Glutamatergic neuron (in vitro differentiated cells): Measurements from ENCODE around the gene MTR. TPM values are rescaled to one million over a fixed set of nuclear protein-coding genes. Genes with fewer than 3 reads are reported as not detected.
A peak's percentile ranks its signal among the peaks of the same experiment; 100 is the strongest.

Experiments
- DNase-seq: peaks from one replicate; pipeline ENCODE4 v3.0.0; 2022
- H3K27ac Mint-ChIP-seq: one replicate; pipeline ENCODE4 v1.8.0; 2020; ENCODE audit warnings: mild to moderate bottlenecking, mixed read lengths, inconsistent platforms; ENCODE audit not compliant: unreplicated experiment
- H3K27me3 Mint-ChIP-seq: one replicate; pipeline ENCODE4 v1.8.0; 2020; ENCODE audit warnings: mild to moderate bottlenecking, moderate library complexity, mixed read lengths, inconsistent platforms; ENCODE audit not compliant: unreplicated experiment
- H3K36me3 Mint-ChIP-seq: one replicate; pipeline ENCODE4 v1.8.0; 2020; ENCODE audit warnings: mild to moderate bottlenecking, mixed read lengths, inconsistent platforms; ENCODE audit not compliant: unreplicated experiment
- H3K4me1 Mint-ChIP-seq: one replicate; pipeline ENCODE4 v1.8.0; 2020; ENCODE audit warnings: mild to moderate bottlenecking, low read depth, mixed read lengths, inconsistent platforms; ENCODE audit not compliant: unreplicated experiment
- H3K4me3 Mint-ChIP-seq: one replicate; pipeline ENCODE4 v1.8.0; 2020; ENCODE audit warnings: mild to moderate bottlenecking, mixed read lengths, inconsistent platforms; ENCODE audit not compliant: unreplicated experiment
- H3K9me3 Mint-ChIP-seq: one replicate; pipeline ENCODE4 v1.8.0; 2020; ENCODE audit warnings: mild to moderate bottlenecking, moderate library complexity, mixed read lengths, inconsistent platforms; ENCODE audit not compliant: unreplicated experiment
- total RNA-seq: library from RNA; stranded (reverse); fragmentation: NEBNext Ultra II Directional; extraction: Animal tissue kit (Norgen Biotek cat#: 25700); gene quantifications from one replicate; pipeline ENCODE4 v1.2.1, GENCODE V29; 2021; ENCODE audit not compliant: unreplicated experiment
- TF ChIP-seq, protein P1 (sequence below): fragments of 200-600 bp; sonication (generic); IDR thresholded peaks from one replicate; pipeline ENCODE4 v1.5.0; 2021; ENCODE audit not compliant: partially characterized antibody, unreplicated experiment

The MTR gene
- total RNA-seq, 1 donor from 2014 or later: 33.2 TPM

DNA sequence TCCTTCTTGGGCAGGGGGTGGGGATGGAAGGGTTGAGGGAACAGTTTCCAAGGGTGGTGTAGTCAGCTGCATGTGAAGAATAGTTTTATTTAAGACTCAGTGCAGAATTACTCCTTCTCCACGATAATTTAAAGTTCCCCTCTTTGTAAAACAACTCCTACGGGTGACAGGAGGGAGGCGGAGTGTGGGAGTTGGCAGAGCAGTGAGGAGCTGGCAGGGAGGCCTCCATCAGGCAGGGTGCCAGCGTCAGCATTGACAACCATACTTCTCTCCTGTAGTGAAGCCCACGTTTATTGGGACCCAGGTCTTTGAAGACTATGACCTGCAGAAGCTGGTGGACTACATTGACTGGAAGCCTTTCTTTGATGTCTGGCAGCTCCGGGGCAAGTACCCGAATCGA is 93.8 kb downstream of the MTR start:
- Mint-ChIP-seq H3K36me3 (peaks cover 5% of the 10 kb centered on the region), H3K27me3 (no peaks in the 10 kb centered on the region), H3K4me1 (peaks cover 14% of the 10 kb centered on the region), H3K4me3 (no peak overlapping the region), H3K9me3 (peaks cover 5% of the 10 kb centered on the region), H3K27ac (no peak overlapping the region)
- no peak for DNase-seq
- TF ChIP-seq, protein P1, sequence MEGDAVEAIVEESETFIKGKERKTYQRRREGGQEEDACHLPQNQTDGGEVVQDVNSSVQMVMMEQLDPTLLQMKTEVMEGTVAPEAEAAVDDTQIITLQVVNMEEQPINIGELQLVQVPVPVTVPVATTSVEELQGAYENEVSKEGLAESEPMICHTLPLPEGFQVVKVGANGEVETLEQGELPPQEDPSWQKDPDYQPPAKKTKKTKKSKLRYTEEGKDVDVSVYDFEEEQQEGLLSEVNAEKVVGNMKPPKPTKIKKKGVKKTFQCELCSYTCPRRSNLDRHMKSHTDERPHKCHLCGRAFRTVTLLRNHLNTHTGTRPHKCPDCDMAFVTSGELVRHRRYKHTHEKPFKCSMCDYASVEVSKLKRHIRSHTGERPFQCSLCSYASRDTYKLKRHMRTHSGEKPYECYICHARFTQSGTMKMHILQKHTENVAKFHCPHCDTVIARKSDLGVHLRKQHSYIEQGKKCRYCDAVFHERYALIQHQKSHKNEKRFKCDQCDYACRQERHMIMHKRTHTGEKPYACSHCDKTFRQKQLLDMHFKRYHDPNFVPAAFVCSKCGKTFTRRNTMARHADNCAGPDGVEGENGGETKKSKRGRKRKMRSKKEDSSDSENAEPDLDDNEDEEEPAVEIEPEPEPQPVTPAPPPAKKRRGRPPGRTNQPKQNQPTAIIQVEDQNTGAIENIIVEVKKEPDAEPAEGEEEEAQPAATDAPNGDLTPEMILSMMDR: no peak

DNA sequence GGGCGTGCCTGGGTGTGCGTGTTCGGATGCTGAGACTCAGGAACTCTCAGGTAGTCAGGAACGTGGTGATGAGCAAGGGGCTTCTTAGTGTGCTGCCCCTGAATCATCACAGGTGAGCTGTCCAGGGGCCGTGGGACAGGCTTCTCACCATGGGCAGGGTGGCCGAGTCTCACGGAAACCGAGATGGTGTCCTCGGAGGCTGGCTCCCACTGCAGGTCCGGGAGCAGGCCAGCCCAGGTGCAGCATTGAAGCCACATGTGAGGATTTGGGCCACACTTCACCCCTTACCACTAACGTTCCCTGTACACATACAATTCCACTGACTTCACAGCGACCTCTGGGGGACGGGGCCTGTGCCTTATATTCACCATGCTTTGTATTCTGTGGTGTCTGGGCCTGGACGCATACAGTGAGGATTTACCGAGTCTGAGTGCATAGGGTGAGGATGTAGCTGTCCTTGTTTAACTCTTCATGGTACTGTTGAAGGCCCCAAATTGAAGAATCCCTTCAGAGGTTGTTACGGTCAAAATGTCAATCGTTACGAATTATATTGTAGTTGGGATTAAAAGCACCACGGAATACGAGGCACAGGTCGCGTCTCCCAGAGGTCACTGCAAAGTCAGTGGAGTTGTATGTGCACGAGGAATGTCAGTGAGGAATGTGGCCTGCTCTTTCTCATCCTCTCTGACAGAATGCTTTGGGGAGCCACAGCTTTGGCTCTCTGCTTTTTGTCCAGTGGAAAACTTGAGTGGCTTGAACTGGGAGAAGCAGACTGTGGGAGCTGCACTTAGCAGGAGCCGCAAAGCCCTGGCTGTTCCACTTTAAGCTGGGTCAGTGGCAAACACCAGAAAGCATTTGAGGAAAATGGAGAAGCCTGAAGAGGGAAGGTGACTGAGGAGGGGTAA is 95.3 kb downstream of the MTR start:
- no peak for DNase-seq
- H3K9me3 Mint-ChIP-seq: peaks cover 9% of the 10 kb centered on the region
- peaks cover 5% of the 10 kb centered on the region for H3K36me3 Mint-ChIP-seq
- H3K4me3 Mint-ChIP-seq: no peak overlapping the region
- TF ChIP-seq, protein P1: no peak
- H3K27ac Mint-ChIP-seq: no peak overlapping the region
- H3K27me3 Mint-ChIP-seq: no peaks in the 10 kb centered on the region
- peaks cover 24% of the 10 kb centered on the region for H3K4me1 Mint-ChIP-seq

DNA sequence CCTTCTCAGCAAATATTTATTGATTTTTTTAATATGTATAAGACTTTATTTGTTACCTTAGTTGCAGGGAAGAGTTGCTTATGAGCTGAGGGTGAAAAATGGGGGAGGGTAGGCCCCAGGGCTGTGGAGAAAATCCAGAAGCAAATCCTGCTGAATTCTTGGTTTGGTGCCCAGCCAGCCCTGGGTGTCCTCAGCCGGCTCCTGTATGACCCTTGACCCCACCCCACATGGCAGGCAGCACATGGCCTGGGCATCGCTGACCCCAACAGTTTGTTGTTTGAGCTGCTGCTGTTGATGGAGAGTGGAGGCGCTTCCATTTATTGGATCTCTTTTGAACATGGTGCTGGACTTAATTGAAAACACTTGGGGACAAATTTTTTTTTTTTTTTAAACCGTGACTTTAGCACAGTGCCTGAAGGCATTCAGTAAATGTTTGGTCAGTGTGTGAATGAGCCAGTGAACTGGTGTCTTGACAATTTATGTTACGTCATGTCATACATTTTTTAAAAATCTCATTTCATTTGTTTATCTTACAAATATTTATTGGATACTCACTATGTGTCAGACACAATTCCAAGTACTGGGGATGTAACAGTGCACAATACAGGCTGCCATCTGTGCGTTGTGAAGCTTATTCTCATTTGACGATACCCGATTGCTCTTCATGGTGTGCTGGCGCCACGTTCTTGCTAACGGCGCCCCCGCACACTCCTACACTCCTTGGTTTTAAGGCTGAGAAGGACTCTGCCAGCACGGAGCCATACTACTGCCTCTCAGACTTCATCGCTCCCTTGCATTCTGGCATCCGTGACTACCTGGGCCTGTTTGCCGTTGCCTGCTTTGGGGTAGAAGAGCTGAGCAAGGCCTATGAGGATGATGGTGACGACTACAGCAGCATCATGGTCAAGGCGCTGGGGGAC is 98.8 kb downstream of the MTR start:
- no peak for DNase-seq
- peaks cover 7% of the 10 kb centered on the region for H3K9me3 Mint-ChIP-seq
- TF ChIP-seq, protein P1: no peak
- H3K4me3 Mint-ChIP-seq: no peak overlapping the region
- H3K27me3 Mint-ChIP-seq: peaks cover 2% of the 10 kb centered on the region
- H3K36me3 Mint-ChIP-seq: peaks cover 5% of the 10 kb centered on the region
- H3K27ac Mint-ChIP-seq: peak overlapping the region; percentile 9
- peaks cover 19% of the 10 kb centered on the region for H3K4me1 Mint-ChIP-seq

DNA sequence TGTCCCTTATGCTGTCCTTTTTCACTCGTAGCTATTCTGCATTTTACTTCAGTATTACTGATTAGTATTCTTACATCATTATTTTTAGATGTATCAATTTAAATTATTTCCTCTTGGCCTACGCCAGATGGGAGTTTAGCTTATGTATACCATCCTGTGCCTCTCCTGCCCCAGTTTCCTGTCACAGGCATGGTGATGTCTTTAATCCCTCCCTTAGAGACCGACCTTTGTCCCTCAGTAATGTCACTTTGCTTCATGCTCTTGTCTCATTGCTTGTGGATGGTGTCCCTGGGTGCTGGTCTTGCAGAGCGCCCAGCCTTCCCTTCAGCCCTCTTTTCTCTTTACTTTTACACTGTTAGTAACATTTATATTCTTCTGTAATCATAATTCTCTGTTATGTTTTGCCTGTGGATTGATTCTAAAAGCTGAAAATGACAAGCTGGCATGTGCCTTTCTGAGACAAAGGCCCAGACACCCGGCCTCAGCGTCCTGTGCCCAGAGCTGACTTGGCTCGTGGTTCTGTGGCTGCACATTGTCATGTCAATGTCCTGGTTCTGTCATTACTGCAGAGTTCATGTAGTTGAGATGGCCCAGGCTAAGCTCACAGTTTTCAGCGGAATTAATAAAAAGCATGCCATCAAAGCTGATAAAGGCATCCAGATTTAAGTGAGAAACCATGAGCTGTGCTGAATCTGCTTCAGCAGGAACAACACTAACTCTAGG is 100.7 kb downstream of the MTR start:
- Mint-ChIP-seq H3K27me3 (peaks cover 2% of the 10 kb centered on the region), H3K4me3 (peak overlapping the region; percentile 25), H3K27ac (peak overlapping the region; percentile 50), H3K36me3 (peaks cover 5% of the 10 kb centered on the region), H3K9me3 (peaks cover 4% of the 10 kb centered on the region), H3K4me1 (peaks cover 20% of the 10 kb centered on the region)
- TF ChIP-seq, protein P1: no peak
- no peak for DNase-seq
